A549 (cell line): ENCODE data around the gene ADGRF4. TPM values are rescaled to one million over a fixed set of nuclear protein-coding genes. Genes with fewer than 3 reads are reported as not detected.

Experiments
- polyA plus RNA-seq, 4 experiments: library from polyadenylated mRNA; depleted of rRNA in 3 of 4; stranded (reverse); fragments of >200 nt; fragmentation: RNase III in 1 of 4; extraction: RNeasy Plus Mini Kit Qiagen cat#74134 plus additional on column Dnase treatment in 1 of 4; gene quantifications; 2 replicates in 3 of 4; 3 replicates in 1 of 4; pipeline ENCODE4 v1.2.3, GENCODE V29; 2011 to 2017

ADGRF4 gene
- polyA plus RNA-seq, 2 of the 4 experiments (the other 2 are of a cell fraction): 5.8 to 9.2 TPM

Other genes with a start within 250 kb of the ADGRF4 start
- 24.5 and 35.7 TPM in 2 replicates for gene CD2AP, start 220.8 kb upstream of the ADGRF4 start, polyA plus RNA-seq (2011; rRNA removed)
- gene CD2AP, start 220.8 kb upstream of the ADGRF4 start, polyA plus RNA-seq (2017; fragmentation: RNase III; extraction: RNeasy Plus Mini Kit Qiagen cat#74134 plus additional on column Dnase treatment): 17.0 to 18.8 TPM (median 18.0 TPM) in 3 replicates
- not detected in 2 replicates for gene OPN5, start 83.5 kb downstream of the ADGRF4 start, polyA plus RNA-seq (2011; rRNA removed)
- gene OPN5, start 83.5 kb downstream of the ADGRF4 start, polyA plus RNA-seq (2017; fragmentation: RNase III; extraction: RNeasy Plus Mini Kit Qiagen cat#74134 plus additional on column Dnase treatment): not detected in 3 replicates